HG02870 (cell line): Measurements from ENCODE around the gene RNF207.

Experiments
- ATAC-seq: cut with Tn5 transposase; IDR thresholded peaks from one replicate; pipeline ENCODE4 v1.9.1; 2021; ENCODE audit warnings: mild to moderate bottlenecking, moderate library complexity; ENCODE audit not compliant: unreplicated experiment

Gene RNF207

DNA sequence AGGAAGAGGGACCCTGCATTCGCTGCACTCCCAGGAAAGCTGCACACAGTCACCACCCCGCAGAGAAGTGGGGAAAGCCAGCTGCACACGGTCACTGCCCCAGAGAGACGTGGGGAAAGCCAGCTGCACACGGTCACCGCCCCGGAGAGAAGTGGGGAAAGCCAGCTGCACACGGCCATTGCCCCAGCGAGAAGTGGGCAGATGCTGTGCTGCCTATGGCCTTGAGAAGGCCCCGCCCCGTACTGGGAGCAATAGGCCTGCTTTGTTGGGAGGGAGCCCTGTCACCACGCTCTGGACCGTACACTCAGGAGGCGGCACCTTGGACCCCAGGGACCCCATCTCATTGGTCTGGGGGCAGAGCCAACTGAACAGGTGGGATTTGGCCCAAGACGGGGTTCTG, 59.2 kb downstream of the RNF207 start:
- ATAC-seq: no peak

DNA sequence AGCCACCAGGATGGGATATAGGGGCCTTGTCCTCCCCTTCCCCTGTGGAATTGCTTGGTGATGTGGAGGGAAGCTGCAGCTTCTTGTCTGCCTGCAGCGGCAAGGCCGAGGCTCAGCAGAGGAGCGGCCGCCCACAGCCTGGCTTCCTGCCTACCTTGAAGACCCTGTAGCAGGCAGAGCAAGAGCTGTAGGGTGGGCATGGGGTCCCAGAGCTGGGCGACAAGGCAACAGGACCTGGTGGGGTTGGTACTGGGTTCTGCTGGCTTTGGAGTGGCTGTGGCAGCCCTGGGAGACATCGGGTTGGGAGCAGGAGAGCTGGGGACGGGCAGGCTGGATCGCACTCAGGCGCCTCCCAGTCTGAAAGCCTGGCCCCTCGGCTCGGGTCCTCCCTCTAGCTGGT, 60.7 kb downstream of the RNF207 start:
- no peak for ATAC-seq

DNA sequence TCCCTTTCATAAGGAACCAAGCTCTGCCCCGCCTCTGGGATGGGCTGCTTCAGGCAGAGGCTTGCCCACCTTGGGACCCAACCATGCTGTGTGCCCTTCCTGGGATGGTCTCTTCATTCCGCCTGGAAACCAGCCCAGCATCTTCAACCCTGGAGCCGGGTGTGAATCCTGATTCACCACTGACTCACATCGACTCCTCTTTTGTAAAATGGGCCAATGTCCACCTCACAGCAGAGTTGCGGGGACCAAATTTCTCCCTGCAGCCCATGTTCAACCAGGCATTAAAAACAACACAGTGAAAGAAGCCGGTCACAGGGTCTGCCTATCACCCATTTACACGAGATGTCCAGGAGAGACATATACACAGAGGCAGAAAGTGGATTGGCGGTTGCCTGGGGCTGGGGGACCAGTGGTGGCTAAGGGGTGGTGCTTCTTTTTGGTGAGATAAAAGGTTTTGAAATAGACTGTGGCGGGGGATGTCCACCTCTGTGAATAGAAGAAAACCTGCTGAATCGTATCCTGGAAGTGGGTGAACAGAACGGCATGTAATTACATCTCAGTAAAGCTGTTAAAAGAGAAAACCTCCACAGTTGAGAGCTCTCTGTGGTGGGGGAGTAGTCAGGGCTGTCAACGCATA, 61.9 kb downstream of the RNF207 start:
- ATAC-seq: no peak

DNA sequence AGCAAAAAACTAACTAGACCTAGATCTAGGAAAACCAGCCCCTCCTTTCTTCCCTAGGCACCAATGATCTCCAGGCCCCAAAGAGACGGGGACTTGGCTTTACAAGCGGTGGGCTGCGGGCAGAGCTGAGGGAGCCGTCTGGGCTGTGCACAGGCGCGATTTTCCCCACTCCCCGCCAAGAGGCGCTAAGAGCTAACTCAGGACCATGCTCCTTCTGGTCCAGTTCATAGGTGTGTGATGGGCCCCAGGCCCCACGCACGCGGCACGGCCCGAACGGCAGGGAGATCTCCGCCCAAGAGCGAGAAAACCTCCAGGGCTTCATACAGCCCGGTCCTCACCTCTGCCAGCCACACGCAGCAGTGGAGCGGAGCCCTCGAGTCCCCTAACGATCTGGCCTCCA, 62.5 kb downstream of the RNF207 start:
- no peak for ATAC-seq

- ATAC-seq: no peak
Measured at GRCh38 chr1:6269296-6269695, 63.4 kb downstream of the RNF207 start.

DNA sequence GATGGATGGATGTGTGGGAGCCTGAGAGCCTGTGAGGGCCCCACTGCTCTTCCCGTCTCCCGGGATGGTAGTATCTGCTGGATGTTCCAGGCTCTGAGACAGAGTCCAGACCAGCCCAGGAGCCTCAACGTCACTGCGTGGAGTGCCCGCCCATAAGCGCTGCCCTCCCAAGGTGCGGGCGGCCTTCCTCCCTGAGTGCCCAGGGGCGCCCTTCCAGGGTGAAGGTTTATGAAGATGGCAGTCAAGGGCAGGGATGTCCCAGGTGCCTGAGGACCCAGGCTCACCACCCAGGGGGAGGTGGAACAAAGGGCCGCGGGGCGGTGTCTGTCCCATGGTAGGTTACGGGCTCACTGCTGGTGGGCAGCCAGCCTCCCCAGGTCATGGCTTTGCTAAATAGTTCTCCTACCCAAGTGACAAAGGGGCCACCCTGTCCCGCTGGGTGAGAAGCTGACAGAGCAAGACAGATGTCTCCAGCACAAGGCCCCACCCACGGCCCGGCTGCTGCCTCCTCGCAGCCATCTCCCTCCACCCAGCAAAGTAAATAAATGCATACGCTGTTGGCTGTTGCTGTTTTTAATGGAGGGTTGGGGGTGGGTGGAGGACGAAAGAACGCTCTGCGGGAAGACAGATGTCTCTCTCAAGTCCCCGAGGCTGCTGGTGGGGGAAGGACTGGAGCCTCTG, 63.9 kb downstream of the RNF207 start:
- no peak for ATAC-seq

- ATAC-seq: no peak
Measured at GRCh38 chr1:6270401-6270800, 64.5 kb downstream of the RNF207 start.
